Aorta (tissue), 5 donors: ENCODE measurements around the gene GCHFR. TPM values are rescaled to one million over a fixed set of nuclear protein-coding genes. Genes with fewer than 3 reads are reported as not detected.
A peak's percentile ranks its signal among the peaks of the same experiment; 100 is the strongest.

Experiments
- ATAC-seq: fragments of 200-7000 bp; cut with Tn5 transposase; one replicate; pipeline ENCODE4 v1.9.1; 2022; ENCODE audit warnings: moderate library complexity; ENCODE audit not compliant: low FRiP score
- DNase-seq, 2 donors: peaks; one replicate each; pipeline ENCODE4 v3.0.0-alpha.2; 2020
- H3K27ac ChIP-seq, 2 donors: one replicate each; pipeline ENCODE4 v1.5.1; 2013; ENCODE audit warnings: low read length in 2 of 2, mild to moderate bottlenecking in 2 of 2, moderate library complexity in 2 of 2, control low read depth in 1 of 2, inconsistent platforms in 1 of 2, low read depth in 1 of 2
- H3K27me3 ChIP-seq, 2 donors: one replicate each; pipeline ENCODE4 v1.6.1; 2013; ENCODE audit warnings: control low read depth in 1 of 2, low read length in 1 of 2, mild to moderate bottlenecking in 1 of 2, moderate library complexity in 1 of 2; ENCODE audit not compliant: insufficient read depth in 2 of 2, control insufficient read depth in 1 of 2
- H3K36me3 ChIP-seq, 2 donors: one replicate each; pipeline ENCODE4 v1.6.1; 2013; ENCODE audit warnings: control low read depth in 1 of 2, low read length in 1 of 2, mild to moderate bottlenecking in 1 of 2; ENCODE audit not compliant: insufficient read depth in 2 of 2, control insufficient read depth in 1 of 2
- H3K4me1 ChIP-seq, 2 donors: one replicate each; pipeline ENCODE4 v1.6.1; 2013; ENCODE audit warnings: low read length in 2 of 2, control low read depth in 1 of 2, mild to moderate bottlenecking in 1 of 2, moderate library complexity in 1 of 2; ENCODE audit not compliant: insufficient read depth in 2 of 2, control insufficient read depth in 1 of 2
- H3K4me3 ChIP-seq, 2 donors: one replicate each; pipeline ENCODE4 v1.5.1; 2013; ENCODE audit warnings: low read length in 2 of 2, control low read depth in 1 of 2, mild to moderate bottlenecking in 1 of 2
- H3K9me3 ChIP-seq: one replicate; pipeline ENCODE4 v1.6.1; 2013; ENCODE audit warnings: mild to moderate bottlenecking, low read length; ENCODE audit not compliant: control insufficient read depth
- WGBS, 2 donors: extraction: QIAGEN DNeasy Blood & Tissue Kit; methylation state at CpG; one replicate each; pipeline ENCODE4 v1.1.7; 2013; 5-methylcytosine and 5-hydroxymethylcytosine counted together
- intact Hi-C, 2 donors: fragments of 100-400 bp; cut with DNase I; formaldehyde crosslinking; loops; one replicate each; pipeline versions ENCODE4 v1.14.2 to v1.15.0; 2022
- polyA plus RNA-seq, 2 donors: library from polyadenylated mRNA; stranded (reverse); fragments of 200-250 nt; gene quantifications; one replicate each; pipeline ENCODE4 v1.2.3, GENCODE V29; 2013
- total RNA-seq, 2 donors: library from RNA; stranded (reverse); fragmentation: NEBNext Ultra II Directional; extraction: Animal tissue kit (Norgen Biotek cat#: 25700); gene quantifications; one replicate each; pipeline ENCODE4 v1.2.1, GENCODE V29; 2021
- donor health status: healthy with polysubstance abuse.
- donor health status: Bipolar disorder and iron deficiency.
- donor health status: DM: no; HTN: no; CAD: no.
- donor health status: DM: no; HTN: no; CAD: no.
- donor health status: DM: yes; HTN: yes; CAD: no.

GCHFR gene
- total and polyA plus RNA-seq, 4 donors = 4.5 to 48.2 (median 14.3) TPM

- Histone ChIP-seq H3K36me3 (peaks cover 0 to 6% of the 10 kb centered on the region in 2 donors), H3K4me3 (no peak overlapping the region), H3K4me1 (no peaks in the 10 kb centered on the region), H3K27ac (no peak overlapping the region), H3K9me3 (no peaks in the 10 kb centered on the region), H3K27me3 (no peaks in the 10 kb centered on the region)
- WGBS, 2 donors = 96 to 100% methylated on average over 4 of the region's 4 CpGs
- DNase-seq (no peak), ATAC-seq (no peak)
- intact Hi-C loops = no loop called here
These were observed 14.7 kb upstream of the GCHFR start for GRCh38 chr15:40749151-40749630.

DNA sequence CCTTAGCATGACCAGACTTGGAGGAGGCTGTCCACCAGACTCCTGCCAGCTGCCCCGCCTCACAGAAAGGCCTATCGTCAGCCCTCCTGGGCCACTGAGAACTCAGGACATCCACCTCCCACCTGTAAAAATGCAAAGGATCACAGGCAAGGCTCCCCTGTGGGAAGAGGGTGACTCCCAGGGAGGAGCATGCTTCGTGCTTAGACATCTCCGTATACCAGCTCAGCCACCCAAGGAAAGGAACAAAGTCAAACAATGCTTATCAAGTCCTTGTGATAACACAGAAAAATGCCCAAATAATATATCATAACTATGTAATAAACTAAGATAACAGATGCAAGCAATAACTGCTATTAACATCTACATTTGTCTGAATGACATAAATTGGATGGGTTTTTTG is 13.0 kb upstream of the GCHFR start:
- Histone ChIP-seq H3K27me3 (no peaks in the 10 kb centered on the region), H3K27ac (no peak overlapping the region), H3K36me3 (peaks cover 0 to 5% of the 10 kb centered on the region in 2 donors), H3K4me1 (no peaks in the 10 kb centered on the region), H3K4me3 (no peak overlapping the region), H3K9me3 (no peaks in the 10 kb centered on the region)
- DNase-seq (no peak), ATAC-seq (no peak)
- intact Hi-C loops = loop anchor here in 1 of 2 donors (10.0 kb wide), 2 partner anchors 156 to 186 kb away; partner anchors contain the start of genes CCDC32, KNL1 and RPUSD2
- WGBS, 2 donors = 88 to 89% methylated on average over 4 of the region's 4 CpGs

- no peak overlapping the region for H3K4me3 ChIP-seq
- intact Hi-C loops = loop anchor here in 1 of 2 donors (10.0 kb wide), 2 partner anchors 157 to 187 kb away; partner anchors contain the start of genes CCDC32, KNL1 and RPUSD2
- no peak for DNase-seq
- WGBS, 2 donors = 94 to 95% methylated on average over 12 of the region's 12 CpGs
- H3K36me3 ChIP-seq = peaks cover 0 to 5% of the 10 kb centered on the region in 2 donors
- H3K4me1 ChIP-seq = no peaks in the 10 kb centered on the region
- no peaks in the 10 kb centered on the region for H3K27me3 ChIP-seq
- no peaks in the 10 kb centered on the region for H3K9me3 ChIP-seq
- H3K27ac ChIP-seq = no peak overlapping the region
- no peak for ATAC-seq
These were observed 12.1 kb upstream of the GCHFR start for GRCh38 chr15:40751745-40752144.

- intact Hi-C loops = loop anchor here in 1 of 2 donors (10.0 kb wide), 2 partner anchors 160 to 190 kb away; partner anchors contain the start of genes CCDC32, KNL1 and RPUSD2
- Histone ChIP-seq H3K9me3 (no peaks in the 10 kb centered on the region), H3K27me3 (no peaks in the 10 kb centered on the region), H3K36me3 (peaks cover 0 to 2% of the 10 kb centered on the region in 2 donors), H3K4me1 (no peaks in the 10 kb centered on the region), H3K27ac (peak overlapping the region in 1 of 2 donors; percentile 29), H3K4me3 (peak overlapping the region; percentile 78 to 80)
- no peak for DNase-seq
- 0 to 1% methylated on average over 22 of the region's 22 CpGs for WGBS, 2 donors
- peak; percentile 66 for ATAC-seq
These were observed 9.3 kb upstream of the GCHFR start for GRCh38 chr15:40754574-40754882.

DNA sequence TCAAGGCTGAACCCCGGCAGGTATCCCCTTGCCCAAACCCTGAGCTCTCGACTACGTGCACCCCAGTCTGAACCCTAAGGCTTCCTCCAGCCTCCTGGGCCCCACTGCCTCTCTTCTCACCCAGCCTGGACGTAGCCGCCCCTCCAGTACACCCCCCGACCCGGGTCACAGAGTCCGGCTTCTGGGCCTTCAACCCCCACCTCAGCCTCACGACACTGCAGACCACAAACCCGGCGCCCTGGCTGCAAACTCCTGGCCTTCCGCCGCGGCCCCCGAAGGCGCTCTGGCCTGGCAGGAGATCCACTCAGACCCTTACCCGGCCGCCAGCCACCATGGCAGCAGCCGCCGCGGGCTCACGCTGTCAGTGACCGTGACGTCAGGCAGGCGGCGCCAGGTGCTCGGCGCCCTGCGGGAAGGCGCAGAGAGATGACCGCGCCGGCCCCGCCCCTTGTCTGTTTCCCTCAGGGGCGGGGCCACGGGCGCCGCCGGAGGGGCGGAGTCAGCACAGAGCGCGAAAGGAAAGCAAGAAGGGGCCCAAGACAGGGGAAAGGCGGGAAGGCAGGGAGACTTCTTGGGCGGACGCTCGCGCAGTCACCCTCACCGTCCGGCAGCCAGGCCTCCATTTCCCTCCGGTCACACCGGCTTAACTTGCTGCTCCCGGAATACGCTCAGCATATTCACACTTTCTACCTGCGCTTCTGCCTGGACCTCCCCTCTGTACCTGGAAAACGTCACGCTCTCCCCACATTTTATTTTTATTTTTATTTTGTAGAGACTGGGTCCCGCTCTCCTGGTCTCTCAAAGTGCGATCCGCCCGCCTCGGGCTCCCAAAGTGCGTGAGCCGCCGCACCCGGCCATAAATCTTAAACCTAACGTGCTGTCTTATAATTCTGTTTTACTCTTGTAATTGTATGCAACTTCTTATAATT is 8.7 kb upstream of the GCHFR start, which contains the start of gene RMDN3:
Gene RMDN3, minus strand, starts transcription at position 372 of the 929 bp plus-strand sequence. CDS start 471 bp downstream, outside the sequence.
- intact Hi-C loops = loop anchor here in 1 of 2 donors (10.0 kb wide), 2 partner anchors 160 to 190 kb away; partner anchors contain the start of genes CCDC32, KNL1 and RPUSD2
- no peaks in the 10 kb centered on the region for H3K4me1 ChIP-seq
- no peaks in the 10 kb centered on the region for H3K27me3 ChIP-seq
- DNase-seq (peak; percentile 96 to 98), ATAC-seq (peak; percentile 98)
- H3K27ac ChIP-seq = peak within 1 kb of the TSS in 1 of 2 donors; percentile 79
- peaks cover 0 to 2% of the 10 kb centered on the region in 2 donors for H3K36me3 ChIP-seq
- H3K4me3 ChIP-seq = peak within 1 kb of the TSS; percentile 78 to 80
- WGBS, 2 donors = 1% methylated on average over 62 to 66 of the region's 66 CpGs
- H3K9me3 ChIP-seq = no peaks in the 10 kb centered on the region

GRCh38 chr15:40755812-40756208 is 8.1 kb upstream of the GCHFR start:
- intact Hi-C loops = loop anchor here in 1 of 2 donors (10.0 kb wide), 2 partner anchors 161 to 191 kb away; partner anchors contain the start of genes CCDC32, KNL1 and RPUSD2
- peaks cover 0 to under 1% of the 10 kb centered on the region in 2 donors for H3K36me3 ChIP-seq
- peak overlapping the region; percentile 46 to 80 for H3K4me3 ChIP-seq
- no peaks in the 10 kb centered on the region for H3K4me1 ChIP-seq
- no peaks in the 10 kb centered on the region for H3K9me3 ChIP-seq
- no peak for DNase-seq
- ATAC-seq = no peak
- no peak overlapping the region for H3K27ac ChIP-seq
- 71 to 72% methylated on average over 10 of the region's 10 CpGs for WGBS, 2 donors
- no peaks in the 10 kb centered on the region for H3K27me3 ChIP-seq

DNA sequence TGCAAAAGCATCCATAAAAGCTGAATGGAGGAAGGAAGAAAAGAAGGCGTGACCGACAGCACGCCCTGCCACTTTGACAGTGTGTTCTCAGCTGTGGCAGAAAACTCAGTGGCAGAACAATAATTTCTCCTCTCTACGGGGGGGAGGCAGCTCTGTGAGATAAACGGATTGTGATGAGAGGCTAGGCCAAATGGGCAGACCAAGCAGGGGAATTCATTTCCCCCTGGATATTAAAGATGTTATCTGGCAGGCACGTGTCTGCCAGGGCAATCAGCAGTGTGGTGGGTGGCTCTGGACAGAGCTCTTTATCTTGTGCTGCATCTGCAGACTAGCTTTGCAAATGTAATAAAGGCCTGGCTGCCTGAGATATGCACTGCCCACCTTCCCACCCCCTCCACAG is 6.9 kb upstream of the GCHFR start:
- DNase-seq (no peak), ATAC-seq (no peak)
- no peak overlapping the region for H3K27ac ChIP-seq
- 47 to 54% methylated on average over 6 of the region's 6 CpGs for WGBS, 2 donors
- no peak overlapping the region for H3K4me3 ChIP-seq
- H3K4me1 ChIP-seq = no peaks in the 10 kb centered on the region
- H3K27me3 ChIP-seq = no peaks in the 10 kb centered on the region
- intact Hi-C loops = loop anchor here in 1 of 2 donors (10.0 kb wide), 2 partner anchors 162 to 192 kb away; partner anchors contain the start of genes CCDC32, KNL1 and RPUSD2
- H3K9me3 ChIP-seq = no peaks in the 10 kb centered on the region
- H3K36me3 ChIP-seq = no peaks in the 10 kb centered on the region

DNA sequence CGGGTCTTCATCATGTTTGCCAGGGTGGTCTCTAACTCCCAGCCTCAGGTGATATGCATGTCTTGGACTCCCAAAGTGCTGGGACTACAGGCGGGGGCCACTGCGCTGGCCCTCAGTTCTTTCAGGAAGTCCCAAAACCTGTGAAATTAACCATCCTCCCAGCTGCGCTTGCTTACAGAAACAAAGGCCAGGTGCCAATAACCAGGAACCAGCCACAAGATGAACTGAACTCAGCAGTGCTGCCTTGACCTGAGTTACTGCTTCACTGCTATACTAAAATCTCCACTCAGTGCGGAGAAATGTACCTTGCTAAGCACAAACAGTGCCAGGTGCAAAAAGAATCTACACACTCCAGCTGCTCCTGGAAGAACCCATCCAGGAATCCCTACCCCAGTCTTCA is 3.9 kb upstream of the GCHFR start:
- ATAC-seq (no peak), DNase-seq (no peak)
- no peaks in the 10 kb centered on the region for H3K4me1 ChIP-seq
- H3K9me3 ChIP-seq = no peaks in the 10 kb centered on the region
- no peak overlapping the region for H3K27ac ChIP-seq
- H3K4me3 ChIP-seq = no peak overlapping the region
- 94 to 95% methylated on average over 5 of the region's 5 CpGs for WGBS, 2 donors
- intact Hi-C loops = loop anchor here (5.0 to 10.0 kb wide), 4 partner anchors 47 to 195 kb away; partner anchors contain the start of genes DNAJC17 (in 2 of the 2), KNL1 (in 2 of the 2), ZFYVE19 (in 2 of the 2) and CCDC32 (in 1 of the 2)
- no peaks in the 10 kb centered on the region for H3K27me3 ChIP-seq
- H3K36me3 ChIP-seq = no peaks in the 10 kb centered on the region
